ENCODE data around the gene OR51L1.

DNA sequence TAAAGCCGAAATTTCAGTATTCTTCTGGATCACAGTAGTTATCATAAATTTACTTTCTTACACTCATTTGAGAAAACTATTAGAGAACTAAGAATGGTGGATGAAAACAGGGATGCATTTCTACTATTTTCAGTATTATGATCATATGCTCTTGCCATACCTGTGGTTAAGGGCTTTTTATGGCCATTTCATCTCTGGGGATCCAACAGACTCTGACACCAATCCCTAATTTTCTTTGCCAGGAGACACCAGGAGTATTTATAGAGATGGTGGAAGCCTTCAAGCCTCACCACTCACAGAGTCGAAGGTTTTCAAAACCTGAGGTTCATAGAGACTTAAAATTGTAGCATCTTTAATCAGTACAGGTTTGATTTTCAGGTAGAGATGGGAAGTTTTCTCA, at the start of gene OR51L1:
- TF ChIP-seq, protein P1, sequence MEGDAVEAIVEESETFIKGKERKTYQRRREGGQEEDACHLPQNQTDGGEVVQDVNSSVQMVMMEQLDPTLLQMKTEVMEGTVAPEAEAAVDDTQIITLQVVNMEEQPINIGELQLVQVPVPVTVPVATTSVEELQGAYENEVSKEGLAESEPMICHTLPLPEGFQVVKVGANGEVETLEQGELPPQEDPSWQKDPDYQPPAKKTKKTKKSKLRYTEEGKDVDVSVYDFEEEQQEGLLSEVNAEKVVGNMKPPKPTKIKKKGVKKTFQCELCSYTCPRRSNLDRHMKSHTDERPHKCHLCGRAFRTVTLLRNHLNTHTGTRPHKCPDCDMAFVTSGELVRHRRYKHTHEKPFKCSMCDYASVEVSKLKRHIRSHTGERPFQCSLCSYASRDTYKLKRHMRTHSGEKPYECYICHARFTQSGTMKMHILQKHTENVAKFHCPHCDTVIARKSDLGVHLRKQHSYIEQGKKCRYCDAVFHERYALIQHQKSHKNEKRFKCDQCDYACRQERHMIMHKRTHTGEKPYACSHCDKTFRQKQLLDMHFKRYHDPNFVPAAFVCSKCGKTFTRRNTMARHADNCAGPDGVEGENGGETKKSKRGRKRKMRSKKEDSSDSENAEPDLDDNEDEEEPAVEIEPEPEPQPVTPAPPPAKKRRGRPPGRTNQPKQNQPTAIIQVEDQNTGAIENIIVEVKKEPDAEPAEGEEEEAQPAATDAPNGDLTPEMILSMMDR (IDR thresholded peaks at IDR 0.05 in 2 of 3, conservative IDR thresholded peaks at IDR 0.05 in 1 of 3; ENCODE audit: borderline replicate concordance in 1 of 3, insufficient read depth in 1 of 3, low read depth in 2 of 3, low read length in 2 of 3), result no peak
- TF ChIP-seq CEBPB (IDR thresholded peaks at IDR 0.05; ENCODE audit: low read depth), result no peak
- no peak for TF ChIP-seq YY1 (IDR thresholded peaks at IDR 0.05; ENCODE audit: extremely low read depth, insufficient replicate concordance, low read depth, low read length)
- TF ChIP-seq FOSL1 (IDR thresholded peaks at IDR 0.05; ENCODE audit: low read depth), result no peak
- no peak for TF ChIP-seq POLR2A (IDR thresholded peaks at IDR 0.05; ENCODE audit: borderline replicate concordance, extremely low read depth, insufficient read depth, insufficient read length)
- TF ChIP-seq, protein P2, sequence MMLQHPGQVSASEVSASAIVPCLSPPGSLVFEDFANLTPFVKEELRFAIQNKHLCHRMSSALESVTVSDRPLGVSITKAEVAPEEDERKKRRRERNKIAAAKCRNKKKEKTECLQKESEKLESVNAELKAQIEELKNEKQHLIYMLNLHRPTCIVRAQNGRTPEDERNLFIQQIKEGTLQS (IDR thresholded peaks at IDR 0.05), result no peak
- no peak for TF ChIP-seq POLR2AphosphoS5 (IDR thresholded peaks at IDR 0.05; ENCODE audit: low read depth, low read length)
- TF ChIP-seq ELF1 (IDR thresholded peaks at IDR 0.05; ENCODE audit: borderline replicate concordance, low read depth), result no peak
- no peak for TF ChIP-seq EZH2 (IDR thresholded peaks at IDR 0.05)

Data from HCT116 (cell line).